Mucosa of rectum (tissue), 2 donors: Measurements from ENCODE around the gene ATP7B.

ENCODE experiments used
- H3K27ac ChIP-seq, 2 donors: one replicate each; pipeline ENCODE4 v1.7.0; 2013; ENCODE audit warnings: inconsistent platforms in 2 of 2, low read depth in 2 of 2, low read length in 2 of 2
- H3K27me3 ChIP-seq, 2 donors: one replicate each; pipeline ENCODE4 v1.7.0; 2013; ENCODE audit warnings: low read length in 2 of 2; ENCODE audit not compliant: control insufficient read depth in 2 of 2, insufficient read depth in 2 of 2
- H3K36me3 ChIP-seq, 2 donors: one replicate each; pipeline ENCODE4 v1.7.0; 2013; ENCODE audit warnings: low read length in 2 of 2; ENCODE audit not compliant: control insufficient read depth in 2 of 2, insufficient read depth in 2 of 2
- H3K4me1 ChIP-seq, 2 donors: one replicate each; pipeline ENCODE4 v1.7.0; 2013; ENCODE audit warnings: low read length in 2 of 2, mild to moderate bottlenecking in 1 of 2; ENCODE audit not compliant: control insufficient read depth in 2 of 2, insufficient read depth in 2 of 2
- H3K4me3 ChIP-seq, 2 donors: one replicate each; pipeline ENCODE4 v1.7.0; 2013; ENCODE audit warnings: low read length in 2 of 2
- H3K9ac ChIP-seq, 2 donors: one replicate each; pipeline ENCODE4 v1.7.0; 2013; ENCODE audit warnings: low read length in 2 of 2, low read depth in 1 of 2, mild to moderate bottlenecking in 1 of 2
- H3K9me3 ChIP-seq, 2 donors: one replicate each; pipeline ENCODE4 v1.7.0; 2013; ENCODE audit warnings: low read length in 2 of 2; ENCODE audit not compliant: control insufficient read depth in 2 of 2
- donor health status: healthy.
- donor health status: Normal muscosa, but diverticular disease.

The ATP7B gene

DNA sequence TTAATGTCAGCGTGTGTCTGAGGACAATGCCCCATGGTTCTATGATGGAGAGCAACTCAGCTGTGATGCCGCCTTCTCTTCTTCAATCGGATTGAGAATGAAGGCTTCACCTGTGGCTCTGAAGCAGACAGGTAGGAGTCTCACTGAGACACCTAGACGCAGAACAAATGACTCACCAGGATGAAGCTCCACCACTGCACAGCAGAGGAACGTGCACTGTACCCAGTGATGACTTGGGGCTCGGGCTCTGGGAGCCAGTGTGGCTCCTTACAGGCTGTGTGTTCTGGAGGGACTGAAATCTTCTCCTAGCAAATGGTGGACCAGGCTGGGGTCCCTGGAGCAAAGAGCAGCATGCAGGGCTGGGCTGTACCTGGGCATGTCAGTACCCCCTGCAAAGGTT lies 105.5 kb downstream of the ATP7B start:
- Histone ChIP-seq H3K4me1 (no peaks in the 10 kb centered on the region), H3K36me3 (no peaks in the 10 kb centered on the region), H3K27ac (no peak overlapping the region)

DNA sequence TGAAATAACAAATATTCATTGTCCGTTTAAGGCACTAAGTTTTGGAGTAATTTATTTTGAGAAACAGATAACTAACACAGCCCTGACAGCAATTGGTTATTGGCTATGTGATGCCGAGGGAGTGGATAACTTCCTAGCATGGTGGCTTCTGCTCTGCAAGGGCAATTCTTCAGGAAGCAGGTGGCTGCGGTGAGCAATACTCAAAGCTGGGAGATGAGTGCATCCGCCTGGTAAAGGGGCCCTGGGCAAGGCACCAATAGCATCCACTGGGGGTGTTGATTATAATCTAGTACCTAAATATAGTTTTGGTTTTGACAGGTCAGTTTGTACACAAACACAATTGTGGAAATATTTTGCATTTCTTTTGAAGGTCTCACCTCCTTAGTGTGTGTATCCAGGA lies 108.5 kb downstream of the ATP7B start:
- no peaks in the 10 kb centered on the region for H3K27me3 ChIP-seq
- H3K27ac ChIP-seq = no peak overlapping the region
- no peaks in the 10 kb centered on the region for H3K4me1 ChIP-seq
- no peak overlapping the region for H3K4me3 ChIP-seq
- H3K9ac ChIP-seq = no peak overlapping the region
- H3K36me3 ChIP-seq = no peaks in the 10 kb centered on the region
- H3K9me3 ChIP-seq = no peaks in the 10 kb centered on the region

More for the DNA sequence above, 105.5 kb downstream of the ATP7B start:
- Histone ChIP-seq H3K4me3 (no peak overlapping the region), H3K9ac (no peak overlapping the region), H3K27me3 (no peaks in the 10 kb centered on the region), H3K9me3 (no peaks in the 10 kb centered on the region)

DNA sequence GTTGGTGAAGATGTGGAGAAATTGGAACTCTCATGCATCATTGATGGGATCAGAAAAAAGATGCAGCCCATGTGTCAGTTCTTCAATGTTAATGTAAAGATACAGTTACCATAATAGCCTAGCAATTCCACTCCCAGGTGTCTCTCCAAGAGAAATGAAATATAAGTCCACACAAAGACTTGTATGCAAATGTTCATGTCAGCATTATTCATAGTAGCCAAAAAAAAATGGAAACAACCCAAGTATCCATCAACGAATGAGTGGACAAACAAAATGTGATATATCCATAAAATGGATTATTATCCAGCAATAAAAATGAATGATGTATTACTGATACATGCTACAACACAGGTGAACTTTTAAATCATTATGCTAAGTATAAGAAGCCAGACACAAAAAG lies 110.8 kb downstream of the ATP7B start:
- Histone ChIP-seq H3K9me3 (no peaks in the 10 kb centered on the region), H3K4me1 (no peaks in the 10 kb centered on the region), H3K4me3 (no peak overlapping the region), H3K9ac (no peak overlapping the region), H3K27ac (no peak overlapping the region), H3K27me3 (no peaks in the 10 kb centered on the region), H3K36me3 (no peaks in the 10 kb centered on the region)

DNA sequence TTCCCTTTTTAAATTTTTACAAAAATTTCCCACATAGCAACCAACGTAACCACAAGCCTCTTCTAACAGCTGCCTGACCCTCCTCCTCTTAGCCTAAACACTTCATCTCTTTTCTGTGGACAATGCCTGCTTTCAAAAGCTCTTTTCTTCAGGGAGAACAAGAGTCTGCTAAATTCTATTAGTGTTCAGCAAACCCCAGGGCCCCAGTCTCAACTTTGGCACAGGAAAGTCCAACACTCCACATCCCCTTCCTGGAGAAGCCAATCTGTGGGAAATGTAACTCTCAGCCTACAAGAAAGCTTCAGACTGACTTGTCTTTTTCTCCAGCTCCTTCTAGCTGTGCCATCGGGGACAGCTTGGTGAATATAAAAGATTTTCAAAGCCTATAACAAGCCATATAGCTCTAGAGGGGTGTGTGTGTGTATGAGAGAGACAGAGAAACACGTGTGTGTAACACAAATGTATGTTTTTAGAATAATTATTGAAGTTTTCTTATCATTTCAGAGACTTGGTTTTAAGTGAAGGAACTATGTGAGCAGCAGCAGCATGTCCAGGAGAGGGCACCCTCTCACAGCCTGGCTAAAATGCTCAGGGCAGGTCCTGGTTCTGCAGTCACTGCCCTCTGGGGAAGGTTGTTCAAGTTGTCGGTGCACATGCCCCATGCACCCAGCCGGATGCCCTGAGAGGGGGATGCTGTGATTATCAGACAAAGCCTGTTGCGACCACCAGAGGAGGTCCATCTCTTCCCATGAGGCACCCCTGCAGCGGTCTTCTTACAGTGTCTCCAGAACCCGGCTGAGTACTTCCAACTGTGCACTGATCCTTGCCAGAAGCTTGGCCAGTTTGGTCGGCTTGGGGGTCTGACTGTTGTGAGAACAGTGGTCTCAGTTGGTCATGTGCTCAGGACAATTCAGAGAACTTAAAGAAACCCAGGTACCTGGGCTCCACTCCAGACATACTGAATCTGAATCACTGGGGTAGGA lies 115.1 kb downstream of the ATP7B start:
- Histone ChIP-seq H3K9me3 (no peaks in the 10 kb centered on the region), H3K27ac (no peak overlapping the region), H3K4me1 (peaks cover 0 to 6% of the 10 kb centered on the region in 2 donors), H3K27me3 (no peaks in the 10 kb centered on the region), H3K9ac (no peak overlapping the region), H3K36me3 (no peaks in the 10 kb centered on the region), H3K4me3 (no peak overlapping the region)

DNA sequence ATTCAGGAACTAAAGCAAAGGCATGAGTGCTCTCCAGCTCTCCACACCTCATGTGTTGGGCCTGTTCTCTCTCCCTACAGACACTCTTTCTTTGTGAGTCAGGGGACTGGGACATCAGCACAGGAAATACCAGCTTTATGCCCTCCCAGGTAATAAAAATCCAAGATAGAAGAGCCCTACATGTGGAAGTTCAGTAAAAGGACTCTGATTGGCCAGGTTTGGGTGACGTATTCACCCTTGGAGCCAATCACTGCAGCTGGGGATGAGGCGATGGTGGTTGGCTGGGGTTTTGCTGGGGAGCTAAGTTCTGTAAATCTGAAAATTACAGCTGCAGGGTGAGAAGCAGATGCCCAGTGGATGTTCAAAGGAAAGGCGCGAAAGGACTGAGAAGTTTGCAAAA lies 117.0 kb downstream of the ATP7B start:
- H3K9me3 ChIP-seq = no peaks in the 10 kb centered on the region
- no peak overlapping the region for H3K9ac ChIP-seq
- H3K27ac ChIP-seq = no peak overlapping the region
- H3K4me1 ChIP-seq = peaks cover 0 to 6% of the 10 kb centered on the region in 2 donors
- H3K36me3 ChIP-seq = no peaks in the 10 kb centered on the region
- H3K27me3 ChIP-seq = no peaks in the 10 kb centered on the region
- no peak overlapping the region for H3K4me3 ChIP-seq

DNA sequence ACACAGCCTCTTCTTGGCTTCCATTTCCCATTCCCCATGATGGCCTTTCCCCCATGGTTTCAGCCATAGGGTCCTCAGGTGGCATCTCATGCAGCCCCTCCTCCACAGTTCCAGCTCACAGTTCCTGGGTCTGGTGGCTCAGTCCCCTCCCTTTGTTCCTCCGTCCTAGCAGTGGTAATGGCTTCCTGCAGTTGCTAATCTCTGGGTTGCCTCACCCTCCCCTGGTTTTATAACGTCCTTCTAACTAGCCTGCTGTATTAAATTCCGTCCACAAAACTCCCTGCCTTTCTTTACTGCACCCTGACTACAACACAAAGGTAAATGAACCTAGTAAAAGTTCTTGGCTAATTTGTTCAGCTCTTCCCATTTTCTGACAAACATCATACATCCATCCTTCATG lies 118.6 kb downstream of the ATP7B start:
- no peak overlapping the region for H3K4me3 ChIP-seq
- no peak overlapping the region for H3K9ac ChIP-seq
- H3K4me1 ChIP-seq = peaks cover 0 to 6% of the 10 kb centered on the region in 2 donors
- H3K36me3 ChIP-seq = no peaks in the 10 kb centered on the region
- no peaks in the 10 kb centered on the region for H3K9me3 ChIP-seq
- no peaks in the 10 kb centered on the region for H3K27me3 ChIP-seq
- no peak overlapping the region for H3K27ac ChIP-seq

DNA sequence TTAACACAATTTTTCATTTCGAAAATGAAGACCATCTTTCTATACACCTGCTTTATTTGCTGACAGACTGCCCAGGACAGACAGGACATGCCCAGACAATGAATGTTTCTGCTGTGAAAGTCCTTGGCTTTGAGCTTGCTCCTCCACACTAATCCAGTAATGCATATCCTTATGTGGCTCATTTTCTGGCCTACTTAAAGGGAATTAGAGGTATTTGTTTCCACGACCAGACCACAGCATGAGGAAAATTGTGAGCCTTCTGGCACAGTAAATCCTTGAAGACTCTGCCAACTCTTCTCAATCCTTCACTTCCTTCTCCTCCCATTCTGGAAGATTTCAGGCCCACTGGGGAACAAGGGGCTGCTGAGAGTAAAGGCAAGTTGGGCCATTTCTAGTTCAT lies 123.8 kb downstream of the ATP7B start:
- H3K27ac ChIP-seq = no peak overlapping the region

DNA sequence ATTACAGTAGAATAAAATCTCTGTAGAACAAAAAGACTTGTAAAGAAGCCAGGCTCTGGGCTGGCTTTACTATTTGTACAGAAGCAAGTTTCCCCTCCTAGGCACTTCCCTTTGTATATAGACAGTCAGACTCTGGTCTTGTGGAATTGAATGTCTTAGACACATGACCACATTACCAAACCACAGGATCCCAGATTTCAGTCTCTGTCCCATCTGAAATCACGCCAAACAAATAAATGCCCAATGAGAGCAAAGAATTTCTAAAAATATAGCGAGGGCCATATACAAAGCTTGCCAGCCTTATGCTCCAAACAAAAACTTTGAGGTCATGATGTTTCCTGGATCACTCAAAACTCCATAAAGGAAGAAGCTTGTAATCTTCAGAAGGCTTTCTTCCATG lies 125.6 kb downstream of the ATP7B start:
- no peaks in the 10 kb centered on the region for H3K9me3 ChIP-seq

More for the DNA sequence above, 123.8 kb downstream of the ATP7B start:
- H3K4me1 ChIP-seq = peaks cover 0 to 4% of the 10 kb centered on the region in 2 donors
- H3K4me3 ChIP-seq = no peak overlapping the region
- no peaks in the 10 kb centered on the region for H3K27me3 ChIP-seq
- no peaks in the 10 kb centered on the region for H3K36me3 ChIP-seq
- no peak overlapping the region for H3K9ac ChIP-seq
- no peaks in the 10 kb centered on the region for H3K9me3 ChIP-seq

DNA sequence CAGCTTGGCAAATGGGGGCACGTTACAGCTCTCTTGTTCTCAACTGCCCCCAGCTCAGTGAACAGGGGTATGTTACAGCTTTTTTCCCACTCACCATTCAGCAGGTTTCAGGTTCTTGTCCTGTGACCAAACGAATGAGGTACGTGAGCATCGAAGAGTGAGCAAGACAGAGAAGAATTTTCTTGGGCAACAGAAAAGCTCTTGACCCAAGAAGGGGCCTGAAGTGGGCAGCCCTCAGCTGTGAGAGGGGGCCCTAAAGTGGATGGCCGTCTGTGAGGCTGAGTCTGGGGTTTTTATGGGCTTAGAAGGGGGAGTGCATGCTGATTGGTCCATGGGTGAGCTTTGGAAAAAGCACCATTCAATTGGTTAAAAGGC lies 128.0 kb downstream of the ATP7B start:
- H3K36me3 ChIP-seq = no peaks in the 10 kb centered on the region
- H3K27me3 ChIP-seq = no peaks in the 10 kb centered on the region
- H3K4me3 ChIP-seq = no peak overlapping the region
- H3K9me3 ChIP-seq = no peaks in the 10 kb centered on the region
- H3K9ac ChIP-seq = no peak overlapping the region
- no peaks in the 10 kb centered on the region for H3K4me1 ChIP-seq
- H3K27ac ChIP-seq = no peak overlapping the region

More for the DNA sequence above, 125.6 kb downstream of the ATP7B start:
- no peak overlapping the region for H3K27ac ChIP-seq
- H3K36me3 ChIP-seq = no peaks in the 10 kb centered on the region
- no peaks in the 10 kb centered on the region for H3K4me1 ChIP-seq
- no peaks in the 10 kb centered on the region for H3K27me3 ChIP-seq
- no peak overlapping the region for H3K4me3 ChIP-seq
- H3K9ac ChIP-seq = no peak overlapping the region
